Neural cell (in vitro differentiated cells): ENCODE data around the gene RYR2. TPM values are rescaled to one million over a fixed set of nuclear protein-coding genes. Genes with fewer than 3 reads are reported as not detected.

ENCODE experiments used
- H2AFZ ChIP-seq: fragments of 200-600, 300-800 bp; sonication (generic), shearing (Covaris generic); 2 replicates; pipeline ENCODE4 v1.6.0; 2014; ENCODE audit warnings: low read depth, mild to moderate bottlenecking, antibody characterized with exemption, low read length, moderate library complexity
- H3F3A ChIP-seq: fragments of 200-600 bp; shearing (Covaris generic); 2 replicates; pipeline ENCODE4 v1.6.1; 2016; ENCODE audit warnings: mild to moderate bottlenecking, moderate library complexity, mixed read lengths, antibody characterized with exemption, low read length; ENCODE audit not compliant: insufficient read depth, poor library complexity, severe bottlenecking
- H3K27ac ChIP-seq: fragments of 200-600, 300-800 bp; sonication (generic), shearing (Covaris generic); 2 replicates; pipeline ENCODE4 v1.5.1; 2014; ENCODE audit warnings: mild to moderate bottlenecking, low read length, moderate library complexity
- H3K27me3 ChIP-seq: fragments of 300-800, 200-600 bp; sonication (generic), shearing (Covaris generic); 2 replicates; pipeline ENCODE4 v1.6.0; 2014; ENCODE audit warnings: mild to moderate bottlenecking, low read depth, low read length, moderate library complexity; ENCODE audit not compliant: insufficient read depth
- H3K36me3 ChIP-seq: fragments of 300-800, 200-600 bp; sonication (generic), shearing (Covaris generic); 2 replicates; pipeline ENCODE4 v1.5.1; 2014; ENCODE audit warnings: mild to moderate bottlenecking, antibody characterized with exemption, low read length, moderate library complexity; ENCODE audit not compliant: insufficient read depth
- H3K4me2 ChIP-seq: fragments of 300-800, 200-600 bp; sonication (generic), shearing (Covaris generic); 2 replicates; pipeline ENCODE4 v1.6.0; 2014; ENCODE audit warnings: mild to moderate bottlenecking, low read length
- H3K4me3 ChIP-seq: fragments of 300-800, 200-600 bp; sonication (generic), shearing (Covaris generic); 2 replicates; pipeline ENCODE4 v1.5.1; 2014; ENCODE audit warnings: mild to moderate bottlenecking, low read length, moderate library complexity
- H3K79me2 ChIP-seq: fragments of 200-600 bp; shearing (Covaris generic); replicated peaks from 2 replicates; pipeline ENCODE4 v1.6.0; 2014; ENCODE audit warnings: mild to moderate bottlenecking, low read length, moderate library complexity; ENCODE audit not compliant: insufficient read depth
- H3K9ac ChIP-seq: fragments of 300-800, 200-600 bp; sonication (generic), shearing (Covaris generic); 2 replicates; pipeline ENCODE4 v1.6.1; 2016; ENCODE audit warnings: mild to moderate bottlenecking, low read length, mixed read lengths
- H3K9me2 ChIP-seq: fragments of 200-600 bp; shearing (Covaris generic); 2 replicates; pipeline ENCODE4 v1.6.1; 2016; ENCODE audit warnings: mild to moderate bottlenecking, low read length, mixed read lengths; ENCODE audit not compliant: insufficient read depth
- H3K9me3 ChIP-seq: fragments of 200-600, 300-800 bp; sonication (generic), shearing (Covaris generic); 2 replicates; pipeline ENCODE4 v1.6.1; 2016; ENCODE audit warnings: mild to moderate bottlenecking, mixed run types, low read length, moderate library complexity, mixed read lengths
- H4K20me1 ChIP-seq: fragments of 200-600 bp; shearing (Covaris generic); 2 replicates; pipeline ENCODE4 v1.6.1; 2016; ENCODE audit warnings: mild to moderate bottlenecking, mixed run types; ENCODE audit not compliant: insufficient read depth
- CTCF ChIP-seq: fragments of 450-650 bp; IDR thresholded peaks from 2 replicates; pipeline ENCODE4 v1.5.1; 2014; ENCODE audit warnings: antibody characterized with exemption, mild to moderate bottlenecking, moderate library complexity; ENCODE audit not compliant: poor library complexity, severe bottlenecking
- EP300 ChIP-seq: fragments of 450-650 bp; conservative IDR thresholded peaks from 2 replicates; pipeline ENCODE4 v1.6.1; 2014; ENCODE audit warnings: antibody characterized with exemption, mild to moderate bottlenecking, moderate library complexity; ENCODE audit not compliant: poor library complexity, severe bottlenecking
- EZH2 ChIP-seq: fragments of 200-600, 300-800 bp; shearing (Covaris generic), sonication (generic); IDR thresholded peaks from 2 replicates; pipeline ENCODE4 v1.6.1; 2014; ENCODE audit warnings: antibody characterized with exemption, low read length, borderline replicate concordance, mild to moderate bottlenecking; ENCODE audit not compliant: insufficient read depth, poor library complexity, severe bottlenecking
- MXI1 ChIP-seq: fragments of 450-650 bp; conservative IDR thresholded peaks from 2 replicates; pipeline ENCODE4 v1.6.1; 2014; ENCODE audit warnings: antibody characterized with exemption, mild to moderate bottlenecking; ENCODE audit not compliant: poor library complexity, severe bottlenecking
- POLR2AphosphoS5 ChIP-seq: IDR thresholded peaks from 2 replicates; pipeline ENCODE4 v1.6.1; 2012
- RAD21 ChIP-seq: fragments of 450-650 bp; conservative IDR thresholded peaks from 2 replicates; pipeline ENCODE4 v1.6.1; 2014; ENCODE audit warnings: antibody characterized with exemption, mild to moderate bottlenecking, moderate library complexity
- REST ChIP-seq: IDR thresholded peaks from 2 replicates; pipeline ENCODE4 v1.6.1; 2012; ENCODE audit warnings: borderline replicate concordance
- SMC3 ChIP-seq: fragments of 450-650 bp; conservative IDR thresholded peaks from 2 replicates; pipeline ENCODE4 v1.6.1; 2014; ENCODE audit warnings: antibody characterized with exemption, mild to moderate bottlenecking, moderate library complexity; ENCODE audit not compliant: poor library complexity
- TAF1 ChIP-seq: IDR thresholded peaks from 2 replicates; pipeline ENCODE4 v1.6.1; 2012; ENCODE audit warnings: low read depth
- polyA plus RNA-seq: library from polyadenylated mRNA; depleted of rRNA; stranded (reverse); fragments of >200 nt; gene quantifications from 2 replicates; pipeline ENCODE4 v1.2.3, GENCODE V29; 2014

Gene RYR2
- polyA plus RNA-seq, 1 donor from 2014 or later = 3.8 TPM

GRCh38 chr1:237111807-237112206, 69.8 kb downstream of the RYR2 start:
- no peak overlapping the region for H3K9ac ChIP-seq
- H3K9me3 ChIP-seq = no peaks in the 10 kb centered on the region
- H3K4me3 ChIP-seq = no peak overlapping the region
- H3F3A ChIP-seq = no peaks in the 10 kb centered on the region
- no peaks in the 10 kb centered on the region for H3K36me3 ChIP-seq
- no peak overlapping the region for H3K27ac ChIP-seq
- H3K9me2 ChIP-seq = no peaks in the 10 kb centered on the region
- H3K27me3 ChIP-seq = no peaks in the 10 kb centered on the region
- no peak overlapping the region for H2AFZ ChIP-seq
- H3K4me2 ChIP-seq = no peak overlapping the region
- no peaks in the 10 kb centered on the region for H4K20me1 ChIP-seq
- no peaks in the 10 kb centered on the region for H3K79me2 ChIP-seq
- TF ChIP-seq RAD21 (no peak), POLR2AphosphoS5 (no peak), SMC3 (no peak), MXI1 (no peak), REST (no peak), EP300 (no peak), TAF1 (no peak), CTCF (no peak), EZH2 (no peak)

- Histone ChIP-seq H3K9me2 (no peaks in the 10 kb centered on the region), H4K20me1 (no peaks in the 10 kb centered on the region), H3K79me2 (no peaks in the 10 kb centered on the region), H3K36me3 (no peaks in the 10 kb centered on the region), H3K4me2 (no peak overlapping the region), H3K27ac (no peak overlapping the region), H3K9me3 (no peaks in the 10 kb centered on the region), H3F3A (no peaks in the 10 kb centered on the region), H2AFZ (no peak overlapping the region), H3K27me3 (no peaks in the 10 kb centered on the region), H3K9ac (no peak overlapping the region), H3K4me3 (no peak overlapping the region)
- no peak for TF ChIP-seq EP300
- no peak for TF ChIP-seq SMC3
- TF ChIP-seq REST = no peak
- no peak for TF ChIP-seq EZH2
- TF ChIP-seq TAF1 = no peak
- TF ChIP-seq POLR2AphosphoS5 = no peak
- no peak for TF ChIP-seq RAD21
- no peak for TF ChIP-seq CTCF
- no peak for TF ChIP-seq MXI1
Observed at GRCh38 chr1:237112663-237113062, 70.7 kb downstream of the RYR2 start.
